Stimulated activated CD4-positive, alpha-beta T cell treated with anti-CD3 and anti-CD28 coated beads, Interleukin-2, amount 100 ng/mL, for 48 hours (primary cell): ENCODE measurements around the gene WWC2.
"Not testable (repeated sequence)": the region's sequence is repeated elsewhere in the genome, so short reads cannot be mapped to it uniquely, and the experiment has no call there.

ENCODE experiments used
- DNase-seq, 2 donors: peaks; one replicate each; pipeline ENCODE4 v3.0.0-alpha.2; 2020

WWC2 gene

GRCh38 chr4:183101956-183102480, 3.0 kb downstream of the WWC2 start:
- no peak for DNase-seq

- no peak for DNase-seq
Measured at GRCh38 chr4:183105092-183105491, 6.0 kb downstream of the WWC2 start.

- DNase-seq = no peak
Measured at GRCh38 chr4:183106839-183107238, 7.8 kb downstream of the WWC2 start.

- no peak for DNase-seq
Measured at GRCh38 chr4:183107891-183108459, 8.9 kb downstream of the WWC2 start.

- no peak for DNase-seq
Measured at GRCh38 chr4:183110244-183110643, 11.2 kb downstream of the WWC2 start.

- no peak for DNase-seq
Measured at GRCh38 chr4:183111452-183111885, 12.4 kb downstream of the WWC2 start.

- DNase-seq = no peak
Measured at GRCh38 chr4:183118141-183118540, 19.1 kb downstream of the WWC2 start.

GRCh38 chr4:183118585-183118984, 19.5 kb downstream of the WWC2 start:
- no peak for DNase-seq

GRCh38 chr4:183121660-183122059, 22.6 kb downstream of the WWC2 start:
- not testable (repeated sequence) for DNase-seq

- no peak for DNase-seq
Measured at GRCh38 chr4:183124228-183124627, 25.2 kb downstream of the WWC2 start.

GRCh38 chr4:183124865-183125264, 25.8 kb downstream of the WWC2 start:
- no peak for DNase-seq

- DNase-seq = no peak
Measured at GRCh38 chr4:183129125-183129524, 30.1 kb downstream of the WWC2 start.

- no peak for DNase-seq
Measured at GRCh38 chr4:183129675-183130074, 30.6 kb downstream of the WWC2 start.

GRCh38 chr4:183130328-183131155, 31.5 kb downstream of the WWC2 start:
- no peak for DNase-seq

GRCh38 chr4:183132081-183132480, 33.0 kb downstream of the WWC2 start:
- DNase-seq = no peak

- DNase-seq = no peak
Measured at GRCh38 chr4:183132865-183133264, 33.8 kb downstream of the WWC2 start.

GRCh38 chr4:183136855-183137254, 37.8 kb downstream of the WWC2 start:
- no peak for DNase-seq

- DNase-seq = no peak
Measured at GRCh38 chr4:183139058-183139750, 40.1 kb downstream of the WWC2 start.

GRCh38 chr4:183139972-183140570, 41.0 kb downstream of the WWC2 start:
- DNase-seq = no peak

- no peak for DNase-seq
Measured at GRCh38 chr4:183140911-183141320, 41.9 kb downstream of the WWC2 start.

GRCh38 chr4:183141997-183142396, 42.9 kb downstream of the WWC2 start:
- no peak for DNase-seq

- DNase-seq = no peak
Measured at GRCh38 chr4:183142571-183143550, 43.8 kb downstream of the WWC2 start.
